Thymus (tissue), 11 donors: ENCODE measurements around the gene P4HTM. TPM values are rescaled to one million over a fixed set of nuclear protein-coding genes. Genes with fewer than 3 reads are reported as not detected.

Source experiments
- DNase-seq, 9 donors: peaks; one replicate each; pipeline ENCODE4 v3.0.0-alpha.2; 2013; ENCODE audit warnings: low spot score in 9 of 9, low read depth in 6 of 9, missing footprints in 1 of 9
- H3K27ac ChIP-seq, 2 donors: one replicate each; pipeline ENCODE4 v1.5.1; 2013; ENCODE audit warnings: control low read depth in 1 of 2, low read depth in 1 of 2, low read length in 1 of 2, mild to moderate bottlenecking in 1 of 2, moderate library complexity in 1 of 2
- H3K27me3 ChIP-seq, 2 donors: one replicate each; pipeline ENCODE4 v1.5.1; 2013; ENCODE audit warnings: low read length in 1 of 2; ENCODE audit not compliant: control insufficient read depth in 2 of 2, insufficient read depth in 1 of 2
- H3K36me3 ChIP-seq, 2 donors: one replicate each; pipeline ENCODE4 v1.5.1; 2013; ENCODE audit warnings: low read length in 1 of 2, mild to moderate bottlenecking in 1 of 2, moderate library complexity in 1 of 2; ENCODE audit not compliant: control insufficient read depth in 2 of 2, insufficient read depth in 2 of 2
- H3K4me1 ChIP-seq, 2 donors: one replicate each; pipeline ENCODE4 v1.5.1; 2013; ENCODE audit warnings: low read length in 2 of 2; ENCODE audit not compliant: control insufficient read depth in 2 of 2, insufficient read depth in 2 of 2
- H3K4me3 ChIP-seq, 2 donors: one replicate each; pipeline ENCODE4 v1.5.1; 2013; ENCODE audit warnings: low read length in 2 of 2, control low read depth in 1 of 2, mild to moderate bottlenecking in 1 of 2
- H3K9me3 ChIP-seq, 2 donors: one replicate each; pipeline ENCODE4 v1.5.1; 2013; ENCODE audit warnings: low read length in 1 of 2, mild to moderate bottlenecking in 1 of 2; ENCODE audit not compliant: control insufficient read depth in 2 of 2, insufficient read depth in 1 of 2
- WGBS: extraction: QIAGEN DNeasy Blood & Tissue Kit; methylation state at CpG from one replicate; pipeline ENCODE4 v1.1.7; 2013; 5-methylcytosine and 5-hydroxymethylcytosine counted together
- polyA plus RNA-seq: library from polyadenylated mRNA; stranded (reverse); fragments of 200-250 nt; gene quantifications from one replicate; pipeline ENCODE4 v1.2.3, GENCODE V29; 2013
- total RNA-seq: library from RNA; stranded (reverse); fragments of 120-200 nt; gene quantifications from one replicate; pipeline ENCODE4 v1.2.4, GENCODE V29; 2013
- donor health status: healthy.

Gene P4HTM
- total and polyA plus RNA-seq, 2 donors = 15.9 to 27.1 TPM

DNA sequence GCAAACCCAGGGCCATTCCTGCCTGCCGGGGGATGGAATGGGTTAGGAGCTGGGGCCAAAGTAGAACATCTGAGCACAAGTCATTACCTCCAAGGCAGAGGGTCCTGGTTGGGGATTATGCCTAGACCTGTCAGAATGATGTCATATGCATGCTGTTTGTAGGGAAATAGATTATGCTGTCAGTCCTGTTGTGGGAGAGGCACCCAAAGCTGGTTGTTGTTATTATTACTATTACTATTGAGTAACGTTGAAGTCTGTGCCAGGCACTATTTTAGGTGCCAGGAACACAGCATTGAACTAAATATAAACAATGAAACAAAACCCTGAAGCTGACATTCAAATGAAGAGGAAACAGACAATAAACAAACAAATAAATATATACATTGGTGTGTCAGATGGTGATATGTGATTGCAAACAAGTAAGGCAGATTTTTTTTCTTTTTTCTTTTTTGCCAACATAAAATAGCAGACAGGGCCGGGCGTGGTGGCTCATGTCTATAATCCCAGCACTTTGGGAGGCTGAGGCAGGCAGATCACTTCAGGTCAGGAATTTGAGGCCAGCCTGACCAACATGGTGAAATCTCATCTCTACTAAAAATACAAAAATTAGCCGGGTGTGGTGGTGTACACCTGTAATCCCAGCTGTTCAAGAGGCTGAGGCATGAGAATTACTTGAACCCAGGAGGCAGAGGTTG lies 2.0 kb downstream of the P4HTM start:
- 96% methylated on average over 5 of the region's 5 CpGs for WGBS
- Histone ChIP-seq H3K27ac (no peak overlapping the region), H3K9me3 (no peaks in the 10 kb centered on the region), H3K4me3 (no peak overlapping the region), H3K27me3 (no peaks in the 10 kb centered on the region), H3K36me3 (peaks cover 7 to 8% of the 10 kb centered on the region in 2 donors), H3K4me1 (peaks cover 9 to 23% of the 10 kb centered on the region in 2 donors)
- no peak for DNase-seq

DNA sequence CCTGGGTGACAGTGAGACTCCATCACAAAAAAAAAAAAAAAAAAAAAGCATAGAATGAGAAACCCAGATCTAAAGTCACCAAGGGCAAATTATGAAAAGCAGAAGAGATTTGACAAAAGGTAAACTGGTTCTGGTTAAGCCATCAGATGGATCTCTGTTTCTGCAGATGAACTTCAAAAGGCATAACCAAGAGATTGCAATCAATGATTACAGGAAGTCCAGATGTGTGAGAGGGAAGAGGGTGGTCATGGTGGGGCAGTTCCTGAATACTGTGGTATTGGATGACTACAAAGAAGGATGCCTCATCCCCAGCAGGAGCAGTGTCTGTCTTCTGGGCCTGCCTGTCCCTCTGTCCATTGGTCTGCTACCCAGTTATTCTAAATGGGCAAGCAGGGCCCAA lies 3.8 kb downstream of the P4HTM start:
- no peak overlapping the region for H3K4me3 ChIP-seq
- no peaks in the 10 kb centered on the region for H3K27me3 ChIP-seq
- H3K9me3 ChIP-seq = no peaks in the 10 kb centered on the region
- H3K4me1 ChIP-seq = peaks cover 9 to 20% of the 10 kb centered on the region in 2 donors
- no peak overlapping the region for H3K27ac ChIP-seq
- no peak for DNase-seq
- H3K36me3 ChIP-seq = peaks cover 7 to 12% of the 10 kb centered on the region in 2 donors

DNA sequence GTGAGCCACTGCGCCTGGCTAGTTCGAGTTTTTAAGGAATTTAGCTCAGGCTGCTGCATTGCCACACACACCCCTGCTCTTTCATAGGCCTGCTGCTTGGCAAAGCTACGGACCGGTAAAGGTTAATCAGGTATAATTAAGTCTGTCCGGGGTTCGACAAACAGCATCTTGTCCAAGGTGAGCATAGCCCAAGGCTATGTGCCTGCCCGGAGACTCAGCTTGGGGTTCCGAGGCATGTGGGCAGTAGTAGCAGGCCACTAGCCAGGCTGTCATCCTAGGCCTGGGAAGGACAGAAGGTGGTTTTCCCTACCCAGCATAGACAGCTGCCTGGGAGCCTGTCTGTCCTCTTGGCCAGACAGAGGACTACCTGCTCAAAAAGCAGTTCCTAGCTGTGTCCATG lies 6.6 kb downstream of the P4HTM start:
- no peak overlapping the region for H3K27ac ChIP-seq
- H3K4me3 ChIP-seq = no peak overlapping the region
- no peak for DNase-seq
- H3K36me3 ChIP-seq = peaks cover 7 to 16% of the 10 kb centered on the region in 2 donors
- no peaks in the 10 kb centered on the region for H3K9me3 ChIP-seq
- H3K4me1 ChIP-seq = peaks cover 0 to 2% of the 10 kb centered on the region in 2 donors
- no peaks in the 10 kb centered on the region for H3K27me3 ChIP-seq
- 97% methylated on average over 8 of the region's 8 CpGs for WGBS

DNA sequence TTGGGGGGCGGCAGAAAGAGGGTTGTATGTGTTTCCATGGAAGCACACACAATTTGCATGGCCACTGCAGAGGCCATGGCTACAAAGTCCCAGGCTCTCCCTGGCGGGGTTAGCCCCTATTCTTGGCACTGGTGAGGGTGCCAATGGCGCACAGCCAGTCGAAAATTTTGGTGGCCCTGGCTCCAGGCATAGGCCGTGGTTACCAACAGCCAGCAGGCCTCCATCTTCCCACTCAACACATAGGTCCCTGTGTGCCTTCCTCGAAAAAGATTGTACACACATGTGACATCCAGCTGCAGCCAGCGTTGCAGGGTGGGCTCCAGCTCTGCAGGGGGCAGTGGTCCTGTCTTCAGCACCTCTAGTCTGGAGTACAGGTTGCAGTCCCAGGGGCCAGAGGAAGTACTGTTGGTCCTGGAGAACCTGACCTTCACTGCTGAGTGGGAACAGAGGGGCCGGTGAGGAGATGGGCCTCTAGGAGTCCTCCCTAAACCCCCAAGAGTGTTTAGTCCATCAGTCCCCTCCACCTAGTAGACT lies 7.1 kb downstream of the P4HTM start:
- H3K4me1 ChIP-seq = no peaks in the 10 kb centered on the region
- H3K4me3 ChIP-seq = no peak overlapping the region
- no peak overlapping the region for H3K27ac ChIP-seq
- peaks cover 7 to 16% of the 10 kb centered on the region in 2 donors for H3K36me3 ChIP-seq
- WGBS = 95% methylated on average over 8 of the region's 8 CpGs
- no peak for DNase-seq
- H3K27me3 ChIP-seq = no peaks in the 10 kb centered on the region
- H3K9me3 ChIP-seq = no peaks in the 10 kb centered on the region

DNA sequence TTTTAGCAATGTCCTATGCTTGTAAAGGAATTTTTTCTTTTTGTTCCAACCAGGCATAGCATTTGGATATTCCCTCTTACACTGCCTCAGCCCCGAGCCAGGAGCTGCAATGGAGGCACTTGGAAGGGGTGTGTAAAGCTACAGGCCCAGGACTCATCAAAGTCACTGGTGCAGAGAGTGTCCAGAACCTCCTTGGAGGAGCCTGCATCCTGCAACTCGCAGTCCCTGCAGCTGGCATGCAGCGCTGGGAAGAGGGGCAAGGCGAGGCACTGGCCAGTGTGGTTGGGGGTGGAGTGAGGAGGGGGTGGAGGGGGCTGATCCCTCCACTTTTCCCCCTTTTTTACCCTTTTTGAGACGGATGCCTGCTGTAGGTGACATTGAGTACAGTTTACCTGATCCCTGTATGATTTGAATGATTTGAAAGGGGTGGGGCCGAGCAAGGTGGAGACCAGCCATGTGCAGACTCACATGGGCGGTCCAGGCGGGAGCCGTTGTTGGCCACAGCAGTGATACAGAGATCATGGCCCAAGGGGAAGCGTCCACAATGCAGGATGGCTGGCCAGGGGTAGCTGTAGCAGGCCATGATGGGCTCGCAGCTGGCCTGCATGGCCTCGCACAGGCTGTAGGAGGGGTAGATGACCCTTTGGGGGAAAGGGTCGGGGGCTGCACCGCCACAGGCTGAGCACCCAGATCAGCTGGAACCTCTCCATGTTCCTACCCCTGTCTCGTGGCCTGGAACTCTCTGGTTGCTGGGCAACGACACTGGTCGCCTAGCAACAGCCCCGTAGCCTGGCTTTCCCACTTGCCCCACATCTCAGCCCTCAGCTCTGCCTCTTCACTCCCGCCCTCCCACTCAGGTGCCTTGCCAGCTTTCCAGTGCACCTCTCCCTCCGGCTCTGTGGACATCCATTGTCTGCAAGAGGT lies 7.9 kb downstream of the P4HTM start:
- Histone ChIP-seq H3K4me1 (peaks cover 0 to 5% of the 10 kb centered on the region in 2 donors), H3K4me3 (no peak overlapping the region), H3K27me3 (no peaks in the 10 kb centered on the region), H3K27ac (no peak overlapping the region), H3K36me3 (peaks cover 7 to 16% of the 10 kb centered on the region in 2 donors), H3K9me3 (no peaks in the 10 kb centered on the region)
- no peak for DNase-seq
- WGBS = 95% methylated on average over 20 of the region's 20 CpGs

DNA sequence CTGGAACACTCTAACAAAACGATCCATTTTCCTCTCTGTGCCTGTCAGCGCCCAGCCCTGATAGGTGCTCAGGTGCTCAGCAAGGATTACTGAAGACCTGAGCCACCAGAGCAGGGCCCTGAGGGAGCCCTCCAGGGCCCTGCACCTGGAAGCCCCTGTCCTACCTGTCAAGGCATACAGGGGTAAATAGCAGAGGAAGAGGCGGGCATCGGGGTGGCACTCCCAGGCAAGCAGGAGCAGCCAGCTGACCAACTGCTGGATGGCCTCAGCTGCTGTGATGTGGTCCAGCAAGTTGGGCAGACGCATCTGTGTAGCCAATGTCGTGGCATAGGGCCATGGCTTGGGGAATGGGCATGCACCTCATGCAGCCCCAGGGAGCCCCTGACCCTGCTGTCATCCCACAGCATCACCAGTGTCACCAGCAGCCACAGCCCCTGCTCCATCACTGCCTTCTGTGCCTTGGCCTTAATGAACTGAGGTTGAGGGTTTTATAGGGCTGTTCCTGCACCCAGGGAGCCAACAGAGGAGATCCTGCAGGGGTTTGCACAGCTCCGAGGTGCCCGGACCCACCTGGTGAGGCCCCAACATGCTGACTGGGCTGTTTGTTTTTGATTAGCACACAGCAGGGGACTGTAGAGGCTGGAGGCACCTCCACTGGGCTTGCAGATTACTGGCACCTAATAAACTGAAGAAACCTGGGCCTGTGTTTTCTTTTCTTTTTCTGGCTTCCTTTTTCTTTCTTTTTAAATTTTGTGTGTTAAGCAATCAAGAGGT lies 9.2 kb downstream of the P4HTM start:
- Histone ChIP-seq H3K9me3 (no peaks in the 10 kb centered on the region), H3K4me1 (peaks cover 0 to 6% of the 10 kb centered on the region in 2 donors), H3K36me3 (peaks cover 7 to 14% of the 10 kb centered on the region in 2 donors), H3K27ac (no peak overlapping the region), H3K27me3 (no peaks in the 10 kb centered on the region), H3K4me3 (no peak overlapping the region)
- 97% methylated on average over 8 of the region's 8 CpGs for WGBS
- no peak for DNase-seq

DNA sequence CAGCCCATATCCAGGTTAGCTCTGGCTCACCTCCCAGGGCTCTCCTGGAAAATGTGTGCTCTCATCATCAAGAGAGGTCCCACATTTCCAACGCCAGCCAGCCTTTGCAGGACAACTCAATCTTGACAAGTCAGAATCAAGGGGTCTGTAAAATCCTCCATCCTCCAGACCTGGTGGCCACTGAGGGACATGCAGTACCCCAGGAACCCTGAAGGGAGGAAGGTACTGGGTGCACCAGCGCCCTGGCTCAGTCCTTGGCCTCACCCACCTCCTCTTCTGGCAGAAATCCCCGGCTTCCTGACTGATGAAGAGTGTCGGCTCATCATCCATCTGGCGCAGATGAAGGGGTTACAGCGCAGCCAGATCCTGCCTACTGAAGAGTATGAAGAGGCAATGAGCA lies 11.1 kb downstream of the P4HTM start:
- H3K9me3 ChIP-seq = no peaks in the 10 kb centered on the region
- H3K27me3 ChIP-seq = no peaks in the 10 kb centered on the region
- 96% methylated on average over 6 of the region's 6 CpGs for WGBS

DNA sequence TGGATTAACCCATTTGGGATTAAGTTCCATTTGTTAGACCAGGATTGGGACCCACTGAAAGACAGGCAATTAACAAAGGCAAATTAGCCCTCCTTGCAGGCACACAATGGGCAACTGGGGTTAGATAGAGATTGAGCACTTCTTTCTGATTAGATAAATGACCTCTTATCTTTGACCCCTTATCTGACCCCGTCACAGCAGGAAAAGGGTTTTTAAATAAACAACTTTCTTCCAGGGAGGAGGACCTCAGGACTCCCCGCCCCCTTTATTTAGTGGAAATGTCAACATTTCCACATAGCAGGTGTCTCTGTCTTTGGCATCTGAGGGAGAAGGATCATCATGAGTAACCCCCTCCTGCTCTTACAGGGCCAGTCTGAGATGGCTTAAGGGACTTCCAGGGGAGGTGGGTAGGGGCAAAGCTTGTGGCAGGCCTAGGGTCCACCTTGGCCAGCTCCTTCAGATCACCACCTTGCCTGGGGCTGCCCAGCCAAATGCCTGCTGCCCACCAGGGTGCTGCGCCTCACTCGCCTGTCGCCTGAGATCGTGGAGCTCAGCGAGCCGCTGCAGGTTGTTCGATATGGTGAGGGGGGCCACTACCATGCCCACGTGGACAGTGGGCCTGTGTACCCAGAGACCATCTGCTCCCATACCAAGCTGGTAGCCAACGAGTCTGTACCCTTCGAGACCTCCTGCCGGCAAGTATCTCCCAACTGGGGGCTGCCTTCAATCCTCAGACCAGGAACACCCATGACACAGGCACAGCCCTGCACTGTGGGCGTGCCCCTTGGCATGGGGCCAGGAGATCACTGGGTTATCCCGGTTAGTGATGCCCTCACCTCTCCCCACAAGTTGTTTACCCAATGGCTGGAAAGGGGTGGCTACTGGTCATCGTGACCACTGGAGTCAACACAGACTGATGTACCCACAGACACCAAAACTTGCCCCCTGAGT lies 14.6 kb downstream of the P4HTM start:
- Histone ChIP-seq H3K27me3 (no peaks in the 10 kb centered on the region), H3K36me3 (peaks cover 3% of the 10 kb centered on the region in 2 donors), H3K9me3 (peaks cover 0 to 4% of the 10 kb centered on the region in 2 donors), H3K27ac (no peak overlapping the region), H3K4me1 (peaks cover 3 to 25% of the 10 kb centered on the region in 2 donors), H3K4me3 (no peak overlapping the region)
- 97% methylated on average over 16 of the region's 16 CpGs for WGBS
- no peak for DNase-seq

More for the DNA sequence above, 11.1 kb downstream of the P4HTM start:
- DNase-seq = no peak
- H3K36me3 ChIP-seq = peaks cover 7 to 14% of the 10 kb centered on the region in 2 donors
- no peak overlapping the region for H3K27ac ChIP-seq
- no peak overlapping the region for H3K4me3 ChIP-seq
- peaks cover 0 to 6% of the 10 kb centered on the region in 2 donors for H3K4me1 ChIP-seq
